ENCODE measurements around the gene OTUB1.

OTUB1 gene

GRCh38 chr11:64007160-64007628 is 21.0 kb downstream of the OTUB1 start:
- DNase-seq: no peak

GRCh38 chr11:64007629-64008282 is 21.5 kb downstream of the OTUB1 start:
- DNase-seq: no peak

- no peak for DNase-seq
Observed at GRCh38 chr11:64008283-64008913, 22.2 kb downstream of the OTUB1 start.

GRCh38 chr11:64008914-64009633 is 22.8 kb downstream of the OTUB1 start:
- no peak for DNase-seq

GRCh38 chr11:64009710-64010109 is 23.5 kb downstream of the OTUB1 start:
- DNase-seq: no peak

GRCh38 chr11:64010783-64011182 is 24.5 kb downstream of the OTUB1 start:
- no peak for DNase-seq

GRCh38 chr11:64011371-64011770 is 25.1 kb downstream of the OTUB1 start:
- DNase-seq: no peak

- DNase-seq: no peak
Observed at GRCh38 chr11:64013141-64013896, 27.1 kb downstream of the OTUB1 start.

GRCh38 chr11:64014356-64014755 is 28.1 kb downstream of the OTUB1 start:
- no peak for DNase-seq

GRCh38 chr11:64015510-64015909 is 29.3 kb downstream of the OTUB1 start:
- DNase-seq: no peak

GRCh38 chr11:64015935-64016845 is 30.0 kb downstream of the OTUB1 start:
- DNase-seq: no peak

GRCh38 chr11:64017945-64018224 is 31.6 kb downstream of the OTUB1 start:
- no peak for DNase-seq

- DNase-seq: no peak
Observed at GRCh38 chr11:64018310-64018709, 32.1 kb downstream of the OTUB1 start.

- DNase-seq: no peak
Observed at GRCh38 chr11:64019106-64020037, 33.1 kb downstream of the OTUB1 start.

GRCh38 chr11:64020976-64021756 is 34.9 kb downstream of the OTUB1 start:
- no peak for DNase-seq

- no peak for DNase-seq
Observed at GRCh38 chr11:64021757-64022093, 35.5 kb downstream of the OTUB1 start.

GRCh38 chr11:64022125-64022784 is 36.0 kb downstream of the OTUB1 start:
- no peak for DNase-seq

- no peak for DNase-seq
Observed at GRCh38 chr11:64023712-64024710, 37.8 kb downstream of the OTUB1 start.

GRCh38 chr11:64025205-64025604 is 39.0 kb downstream of the OTUB1 start:
- DNase-seq: no peak
